Measurements from ENCODE around the gene EXOC3L1. TPM values are rescaled to one million over a fixed set of nuclear protein-coding genes. Genes with fewer than 3 reads are reported as not detected.

The EXOC3L1 gene
- total and polyA plus RNA-seq, 2 of the 4 experiments (the other 2 are of a cell fraction), result not detected

DNA sequence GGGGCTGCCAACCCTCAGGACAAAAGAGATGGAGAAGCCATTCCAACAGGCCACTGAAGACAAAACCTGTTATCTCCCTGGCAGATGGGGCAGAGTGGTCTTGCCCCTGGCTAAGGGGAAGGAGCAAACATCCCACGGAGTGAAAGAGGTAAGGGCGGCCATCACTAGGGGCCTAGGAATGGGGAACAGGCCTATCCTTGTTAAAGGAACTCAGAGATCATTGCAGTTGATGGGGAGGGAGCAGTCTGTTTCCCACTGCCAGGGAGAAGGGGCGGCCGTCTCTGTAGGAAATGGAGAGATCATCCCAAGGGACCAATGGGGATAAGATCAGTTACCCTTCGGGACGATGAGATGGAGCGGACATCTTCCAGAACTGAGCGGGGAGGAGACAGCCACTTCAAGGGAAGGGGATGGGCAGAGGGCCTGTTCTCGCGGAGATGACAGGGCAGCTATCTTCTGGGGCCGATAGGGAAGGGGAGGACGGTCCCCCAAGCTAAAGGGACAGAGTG is 36.4 kb upstream of the EXOC3L1 start:
- dilution Hi-C loops (cut with HindIII; ENCODE audit: low sequenced_read_pairs, unreplicated experiment), result no loop called here

More for the DNA sequence above, 36.4 kb upstream of the EXOC3L1 start:
- Histone ChIP-seq H4K20me1 (ENCODE audit: insufficient read depth, low read length) (peaks cover 7% of the 10 kb centered on the region; the same call in 1 of the 2 replicates), H2AK9ac (replicated peaks; ENCODE audit: low read depth, low read length, poor library complexity) (peak overlapping the region; percentile 93), H3K18ac (ENCODE audit: low read depth, low read length) (peak overlapping the region; percentile 78), H3K23ac (ENCODE audit: low read depth, low read length) (peak overlapping the region; percentile 90), H4K5ac (ENCODE audit: low read depth, low read length) (peak overlapping the region; percentile 95), H4K8ac (ENCODE audit: low read depth in 2 of 2, low read length in 2 of 2) (peak overlapping the region; percentile 83 to 97), H4K91ac (ENCODE audit: insufficient read depth, low read depth, low read length) (peak overlapping the region; percentile 93), H3K27me3 (ENCODE audit: control insufficient read depth, insufficient read depth, low read length) (no peaks in the 10 kb centered on the region), H2BK5ac (ENCODE audit: low read depth, low read length, poor library complexity, severe bottlenecking) (peak overlapping the region; percentile 90), H3K4me2 (ENCODE audit: low read depth, low read length) (peak overlapping the region; percentile 91), H2BK15ac (ENCODE audit: low read depth, low read length) (peak overlapping the region; percentile 9; the same call in 1 of the 3 replicates), H2BK120ac (ENCODE audit: low read depth, low read length) (peak overlapping the region; percentile 40), H3K79me1 (ENCODE audit: low read depth in 1 of 2, low read length in 2 of 2) (peaks cover 23 to 54% of the 10 kb centered on the region in 2 experiments), H3K36me3 (ENCODE audit: control insufficient read depth, insufficient read depth, low read length) (peaks cover 34% of the 10 kb centered on the region), H3K27ac (ENCODE audit: insufficient read depth, low read length) (peak overlapping the region; percentile 89), H3K56ac (ENCODE audit: extremely low read depth, insufficient read depth, low read length) (peak overlapping the region; percentile 71), H3K4me3 (ENCODE audit: insufficient read depth, low read depth, low read length) (peak overlapping the region; percentile 80), H2BK20ac (ENCODE audit: low read depth, low read length) (no peak overlapping the region), H3K4ac (ENCODE audit: low read depth, low read length) (peak overlapping the region; percentile 97), H3K9me1 (ENCODE audit: insufficient read depth, low read length) (peaks cover 12% of the 10 kb centered on the region), H3K4me1 (ENCODE audit: control insufficient read depth, insufficient read depth, low read length) (peaks cover 12% of the 10 kb centered on the region), H3K9ac (ENCODE audit: low read depth, low read length) (peak overlapping the region; percentile 93), H2AK5ac (ENCODE audit: low read depth, low read length) (peak overlapping the region; percentile 86), H2AFZ (replicated peaks; ENCODE audit: low read length, poor library complexity) (peak overlapping the region; percentile 97), H3K14ac (replicated peaks; ENCODE audit: low read depth, low read length) (peak overlapping the region; percentile 98), H3K9me3 (ENCODE audit: control insufficient read depth, insufficient read depth, low read length) (no peaks in the 10 kb centered on the region)
- BruUV-seq (replicated peaks), result no TSS peak
- in situ Hi-C loops (cut with MboI; ENCODE audit: low sequenced_read_pairs), result no loop called here
- intact Hi-C loops (cut with micrococcal nuclease), result no loop called here
- ChIA-PET CTCF (no interaction called here), POLR2A (ENCODE audit: unreplicated experiment) (interaction anchor here (1.0 to 1.4 kb wide), 2 partner anchors 15 to 28 kb away, joined by 5 read pairs; no protein-coding TSS in a partner anchor)
- ATAC-seq (ENCODE audit: low read depth) (no peak), DNase-seq (no peak)
- TF ChIP-seq, protein P1, sequence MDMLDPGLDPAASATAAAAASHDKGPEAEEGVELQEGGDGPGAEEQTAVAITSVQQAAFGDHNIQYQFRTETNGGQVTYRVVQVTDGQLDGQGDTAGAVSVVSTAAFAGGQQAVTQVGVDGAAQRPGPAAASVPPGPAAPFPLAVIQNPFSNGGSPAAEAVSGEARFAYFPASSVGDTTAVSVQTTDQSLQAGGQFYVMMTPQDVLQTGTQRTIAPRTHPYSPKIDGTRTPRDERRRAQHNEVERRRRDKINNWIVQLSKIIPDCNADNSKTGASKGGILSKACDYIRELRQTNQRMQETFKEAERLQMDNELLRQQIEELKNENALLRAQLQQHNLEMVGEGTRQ (IDR thresholded peaks at IDR 0.05; ENCODE audit: low read depth, low read length), result no peak
- TF ChIP-seq CEBPB (IDR thresholded peaks at IDR 0.05; ENCODE audit: low read depth, low read length) (no peak), SMC3 (IDR thresholded peaks at IDR 0.05; ENCODE audit: low read depth, low read length) (no peak), RFX5 (IDR thresholded peaks at IDR 0.05; ENCODE audit: low read depth, low read length) (no peak), BHLHE40 (IDR thresholded peaks at IDR 0.05; ENCODE audit: low read depth, low read length) (no peak), RCOR1 (IDR thresholded peaks at IDR 0.05; ENCODE audit: insufficient replicate concordance, low read length) (no peak), NFE2L2 (IDR thresholded peaks at IDR 0.05; ENCODE audit: low read depth, low read length) (no peak), MXI1 (IDR thresholded peaks at IDR 0.05; ENCODE audit: borderline replicate concordance, low read depth, low read length) (no peak), RAD21 (IDR thresholded peaks at IDR 0.05; ENCODE audit: low read length) (no peak), FOS (IDR thresholded peaks at IDR 0.05; ENCODE audit: low read depth, low read length) (no peak), MAFK (IDR thresholded peaks at IDR 0.05; ENCODE audit: low read depth, low read length) (no peak), CHD1 (IDR thresholded peaks at IDR 0.05; ENCODE audit: low read depth, low read length) (no peak), MAZ (IDR thresholded peaks at IDR 0.05; ENCODE audit: borderline replicate concordance, low read depth, low read length) (no peak), POLR2A (IDR thresholded peaks at IDR 0.05; ENCODE audit: low read depth, low read length) (no peak)
- TF ChIP-seq, protein P2, sequence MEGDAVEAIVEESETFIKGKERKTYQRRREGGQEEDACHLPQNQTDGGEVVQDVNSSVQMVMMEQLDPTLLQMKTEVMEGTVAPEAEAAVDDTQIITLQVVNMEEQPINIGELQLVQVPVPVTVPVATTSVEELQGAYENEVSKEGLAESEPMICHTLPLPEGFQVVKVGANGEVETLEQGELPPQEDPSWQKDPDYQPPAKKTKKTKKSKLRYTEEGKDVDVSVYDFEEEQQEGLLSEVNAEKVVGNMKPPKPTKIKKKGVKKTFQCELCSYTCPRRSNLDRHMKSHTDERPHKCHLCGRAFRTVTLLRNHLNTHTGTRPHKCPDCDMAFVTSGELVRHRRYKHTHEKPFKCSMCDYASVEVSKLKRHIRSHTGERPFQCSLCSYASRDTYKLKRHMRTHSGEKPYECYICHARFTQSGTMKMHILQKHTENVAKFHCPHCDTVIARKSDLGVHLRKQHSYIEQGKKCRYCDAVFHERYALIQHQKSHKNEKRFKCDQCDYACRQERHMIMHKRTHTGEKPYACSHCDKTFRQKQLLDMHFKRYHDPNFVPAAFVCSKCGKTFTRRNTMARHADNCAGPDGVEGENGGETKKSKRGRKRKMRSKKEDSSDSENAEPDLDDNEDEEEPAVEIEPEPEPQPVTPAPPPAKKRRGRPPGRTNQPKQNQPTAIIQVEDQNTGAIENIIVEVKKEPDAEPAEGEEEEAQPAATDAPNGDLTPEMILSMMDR (conservative IDR thresholded peaks at IDR 0.05; ENCODE audit: low read depth, low read length), result no peak
- TF ChIP-seq, protein P3, sequence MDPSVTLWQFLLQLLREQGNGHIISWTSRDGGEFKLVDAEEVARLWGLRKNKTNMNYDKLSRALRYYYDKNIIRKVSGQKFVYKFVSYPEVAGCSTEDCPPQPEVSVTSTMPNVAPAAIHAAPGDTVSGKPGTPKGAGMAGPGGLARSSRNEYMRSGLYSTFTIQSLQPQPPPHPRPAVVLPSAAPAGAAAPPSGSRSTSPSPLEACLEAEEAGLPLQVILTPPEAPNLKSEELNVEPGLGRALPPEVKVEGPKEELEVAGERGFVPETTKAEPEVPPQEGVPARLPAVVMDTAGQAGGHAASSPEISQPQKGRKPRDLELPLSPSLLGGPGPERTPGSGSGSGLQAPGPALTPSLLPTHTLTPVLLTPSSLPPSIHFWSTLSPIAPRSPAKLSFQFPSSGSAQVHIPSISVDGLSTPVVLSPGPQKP (IDR thresholded peaks at IDR 0.05; ENCODE audit: borderline replicate concordance, low read depth, low read length), result no peak
- 3% methylated on average over 5 of the region's 12 CpGs; no CpG with 5 or more reads in 1 of the 2 experiments for WGBS, 2 experiments (ENCODE audit: extremely low coverage in 2 of 2, insufficient read length in 1 of 2)
